Kidney epithelial cell (primary cell): ENCODE results near the gene ERN1. TPM values are rescaled to one million over a fixed set of nuclear protein-coding genes. Genes with fewer than 3 reads are reported as not detected.

ENCODE experiments used
- DNase-seq: peaks from one replicate; pipeline ENCODE4 v3.0.0-alpha.2; 2010; ENCODE audit warnings: low read depth
- H3K27me3 ChIP-seq: 2 replicates; pipeline ENCODE4 v1.6.0; 2011; ENCODE audit warnings: low read length; ENCODE audit not compliant: control insufficient read depth, insufficient read depth
- H3K36me3 ChIP-seq: 2 replicates; pipeline ENCODE4 v1.5.1; 2011; ENCODE audit warnings: low read length; ENCODE audit not compliant: control insufficient read depth, insufficient read depth
- H3K4me3 ChIP-seq: 2 replicates; pipeline ENCODE4 v1.5.1; 2011; ENCODE audit warnings: low read depth, mild to moderate bottlenecking, control low read depth, low read length
- total RNA-seq: library from RNA; depleted of rRNA; stranded (reverse); fragments of >200 nt; gene quantifications from 2 replicates; pipeline ENCODE4 v1.2.3, GENCODE V29; 2015
- TF ChIP-seq, protein P1 (sequence below): IDR thresholded peaks from 2 replicates; pipeline ENCODE4 v1.5.1; 2011; ENCODE audit warnings: mild to moderate bottlenecking, moderate library complexity, low read length, control low read depth, inconsistent platforms; ENCODE audit not compliant: insufficient read depth, poor library complexity, severe bottlenecking

The ERN1 gene
- total RNA-seq, 1 donor from 2014 or later: 19.6 TPM

GRCh38 chr17:64066716-64067115 is 63.2 kb downstream of the ERN1 start:
- DNase-seq: no peak
- H3K4me3 ChIP-seq: no peak overlapping the region
- no peaks in the 10 kb centered on the region for H3K27me3 ChIP-seq
- TF ChIP-seq, protein P1, sequence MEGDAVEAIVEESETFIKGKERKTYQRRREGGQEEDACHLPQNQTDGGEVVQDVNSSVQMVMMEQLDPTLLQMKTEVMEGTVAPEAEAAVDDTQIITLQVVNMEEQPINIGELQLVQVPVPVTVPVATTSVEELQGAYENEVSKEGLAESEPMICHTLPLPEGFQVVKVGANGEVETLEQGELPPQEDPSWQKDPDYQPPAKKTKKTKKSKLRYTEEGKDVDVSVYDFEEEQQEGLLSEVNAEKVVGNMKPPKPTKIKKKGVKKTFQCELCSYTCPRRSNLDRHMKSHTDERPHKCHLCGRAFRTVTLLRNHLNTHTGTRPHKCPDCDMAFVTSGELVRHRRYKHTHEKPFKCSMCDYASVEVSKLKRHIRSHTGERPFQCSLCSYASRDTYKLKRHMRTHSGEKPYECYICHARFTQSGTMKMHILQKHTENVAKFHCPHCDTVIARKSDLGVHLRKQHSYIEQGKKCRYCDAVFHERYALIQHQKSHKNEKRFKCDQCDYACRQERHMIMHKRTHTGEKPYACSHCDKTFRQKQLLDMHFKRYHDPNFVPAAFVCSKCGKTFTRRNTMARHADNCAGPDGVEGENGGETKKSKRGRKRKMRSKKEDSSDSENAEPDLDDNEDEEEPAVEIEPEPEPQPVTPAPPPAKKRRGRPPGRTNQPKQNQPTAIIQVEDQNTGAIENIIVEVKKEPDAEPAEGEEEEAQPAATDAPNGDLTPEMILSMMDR: no peak
- no peaks in the 10 kb centered on the region for H3K36me3 ChIP-seq

DNA sequence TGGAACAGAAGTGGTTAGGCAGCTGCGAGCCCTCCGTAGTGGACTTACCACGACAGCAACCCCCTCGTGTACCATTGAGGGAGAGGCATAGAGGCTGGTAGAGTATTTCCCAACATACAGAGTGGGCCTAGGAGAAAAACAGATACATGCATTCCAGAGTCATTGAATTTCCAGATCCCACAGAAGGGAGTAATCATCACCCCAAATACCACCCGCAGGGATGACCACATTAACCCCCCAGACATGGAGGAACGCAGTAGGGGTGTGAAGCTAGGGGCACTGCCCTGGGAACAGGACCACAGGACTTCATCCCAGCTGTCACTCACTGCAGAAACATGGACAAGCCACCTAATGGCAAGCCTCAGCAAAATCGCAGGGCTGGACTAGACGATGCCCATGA is 64.8 kb downstream of the ERN1 start:
- Histone ChIP-seq H3K4me3 (no peak overlapping the region), H3K27me3 (no peaks in the 10 kb centered on the region), H3K36me3 (no peaks in the 10 kb centered on the region)
- TF ChIP-seq, protein P1: no peak
- DNase-seq: no peak

- TF ChIP-seq, protein P1: no peak
- no peaks in the 10 kb centered on the region for H3K27me3 ChIP-seq
- H3K36me3 ChIP-seq: peaks cover 1% of the 10 kb centered on the region
- DNase-seq: no peak
- H3K4me3 ChIP-seq: no peak overlapping the region
These were observed 65.6 kb downstream of the ERN1 start for GRCh38 chr17:64064331-64064730.

- Histone ChIP-seq H3K27me3 (no peaks in the 10 kb centered on the region), H3K36me3 (peaks cover 1% of the 10 kb centered on the region), H3K4me3 (no peak overlapping the region)
- no peak for DNase-seq
- TF ChIP-seq, protein P1: peak; percentile 85
These were observed 66.1 kb downstream of the ERN1 start for GRCh38 chr17:64063766-64064224.

GRCh38 chr17:64063088-64063487 is 66.9 kb downstream of the ERN1 start:
- Histone ChIP-seq H3K4me3 (no peak overlapping the region), H3K27me3 (no peaks in the 10 kb centered on the region), H3K36me3 (peaks cover 1% of the 10 kb centered on the region)
- TF ChIP-seq, protein P1: no peak
- no peak for DNase-seq

- Histone ChIP-seq H3K27me3 (no peaks in the 10 kb centered on the region), H3K4me3 (no peak overlapping the region), H3K36me3 (peaks cover 2% of the 10 kb centered on the region)
- TF ChIP-seq, protein P1: no peak
- DNase-seq: no peak
These were observed 68.6 kb downstream of the ERN1 start for GRCh38 chr17:64061178-64061898.
